ENCODE results near the gene CFAP161. TPM values are rescaled to one million over a fixed set of nuclear protein-coding genes. Genes with fewer than 3 reads are reported as not detected.

Gene CFAP161
- total RNA-seq, 4 donors from 2014 or later, result 0.40 to 0.57 TPM; not detected in 2

DNA sequence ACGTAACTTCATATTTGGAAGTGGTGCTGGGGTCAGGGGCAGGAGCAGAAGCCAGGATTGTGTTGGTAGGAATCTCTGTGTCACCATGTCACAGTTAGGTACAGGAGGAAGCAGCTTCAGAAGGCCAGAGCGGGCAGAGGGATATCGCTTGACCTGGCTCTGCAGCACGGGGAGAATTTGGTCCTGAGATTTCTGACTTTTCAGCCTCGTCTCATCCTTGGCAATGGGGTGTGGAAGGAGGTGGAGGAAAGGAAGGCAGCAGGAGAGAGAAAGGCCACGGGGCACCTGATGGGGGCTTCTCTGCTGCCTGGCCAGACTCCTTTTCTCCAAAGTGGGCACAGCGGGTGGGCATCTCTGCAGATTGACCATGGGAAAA, 63.2 kb downstream of the CFAP161 start:
- Histone ChIP-seq H3K27ac (peak overlapping the region in 1 of 4 donors; percentile 12), H3K36me3 (no peaks in the 10 kb centered on the region), H3K4me3 (no peak overlapping the region), H3K4me1 (peaks cover 0 to 19% (median 0%) of the 10 kb centered on the region in 3 donors), H3K27me3 (peaks cover 14% of the 10 kb centered on the region), H3K9me3 (no peaks in the 10 kb centered on the region)
- 84 to 87% methylated on average over 5 to 7 of the region's 7 CpGs for WGBS, 2 donors (ENCODE audit: low coverage in 1 of 2)
- no peak for ATAC-seq
- TF ChIP-seq POLR2AphosphoS5 (IDR thresholded peaks at IDR 0.05), result no peak
- TF ChIP-seq POLR2A (IDR thresholded peaks at IDR 0.05), result no peak
- TF ChIP-seq EP300 (IDR thresholded peaks at IDR 0.05), result no peak
- TF ChIP-seq, protein P1, sequence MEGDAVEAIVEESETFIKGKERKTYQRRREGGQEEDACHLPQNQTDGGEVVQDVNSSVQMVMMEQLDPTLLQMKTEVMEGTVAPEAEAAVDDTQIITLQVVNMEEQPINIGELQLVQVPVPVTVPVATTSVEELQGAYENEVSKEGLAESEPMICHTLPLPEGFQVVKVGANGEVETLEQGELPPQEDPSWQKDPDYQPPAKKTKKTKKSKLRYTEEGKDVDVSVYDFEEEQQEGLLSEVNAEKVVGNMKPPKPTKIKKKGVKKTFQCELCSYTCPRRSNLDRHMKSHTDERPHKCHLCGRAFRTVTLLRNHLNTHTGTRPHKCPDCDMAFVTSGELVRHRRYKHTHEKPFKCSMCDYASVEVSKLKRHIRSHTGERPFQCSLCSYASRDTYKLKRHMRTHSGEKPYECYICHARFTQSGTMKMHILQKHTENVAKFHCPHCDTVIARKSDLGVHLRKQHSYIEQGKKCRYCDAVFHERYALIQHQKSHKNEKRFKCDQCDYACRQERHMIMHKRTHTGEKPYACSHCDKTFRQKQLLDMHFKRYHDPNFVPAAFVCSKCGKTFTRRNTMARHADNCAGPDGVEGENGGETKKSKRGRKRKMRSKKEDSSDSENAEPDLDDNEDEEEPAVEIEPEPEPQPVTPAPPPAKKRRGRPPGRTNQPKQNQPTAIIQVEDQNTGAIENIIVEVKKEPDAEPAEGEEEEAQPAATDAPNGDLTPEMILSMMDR (IDR thresholded peaks at IDR 0.05), result no peak

DNA sequence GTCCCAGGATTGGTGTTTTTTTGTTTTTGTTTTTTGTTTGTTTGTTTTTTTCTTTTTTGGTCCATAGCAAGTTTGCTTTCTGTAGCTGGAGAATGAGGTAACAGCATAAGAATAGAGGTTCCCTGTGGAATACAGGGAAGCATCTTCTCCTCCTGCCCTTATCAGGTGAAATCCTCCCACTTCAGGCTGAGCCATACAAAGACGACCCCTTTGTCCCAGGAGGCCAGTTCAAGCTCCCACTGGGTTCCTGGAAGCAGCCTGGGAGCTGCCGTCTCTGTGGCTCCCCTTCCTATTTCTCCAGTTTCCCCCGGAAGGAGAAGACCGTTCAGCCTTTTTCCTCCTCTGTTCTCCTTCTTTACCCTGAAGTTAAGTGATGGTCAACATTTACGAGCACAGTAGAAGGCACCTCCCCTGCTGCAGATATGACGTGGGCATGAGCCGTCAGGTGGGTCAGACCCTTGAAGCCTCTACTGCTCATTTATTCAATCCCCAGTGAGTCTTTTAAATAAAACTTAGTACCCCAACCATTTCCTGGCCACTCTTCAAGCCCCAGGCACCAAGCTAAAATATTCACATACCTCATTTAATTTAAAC, 63.7 kb downstream of the CFAP161 start:
- 76 to 80% methylated on average over 7 of the region's 7 CpGs for WGBS, 2 donors (ENCODE audit: low coverage in 1 of 2)
- no peak for ATAC-seq
- Histone ChIP-seq H3K4me3 (no peak overlapping the region), H3K27me3 (peaks cover 14% of the 10 kb centered on the region), H3K27ac (peak overlapping the region in 1 of 4 donors; percentile 12), H3K36me3 (no peaks in the 10 kb centered on the region), H3K4me1 (peaks cover 0 to 19% (median 0%) of the 10 kb centered on the region in 3 donors), H3K9me3 (no peaks in the 10 kb centered on the region)
- TF ChIP-seq EP300 (IDR thresholded peaks at IDR 0.05) (no peak), POLR2AphosphoS5 (IDR thresholded peaks at IDR 0.05) (no peak), POLR2A (IDR thresholded peaks at IDR 0.05) (no peak)
- TF ChIP-seq, protein P1 (IDR thresholded peaks at IDR 0.05), result no peak

Other genes with a start within 250 kb of the CFAP161 start
- 10 to 100 TPM; 16.2 to 26.9 (median 20.1) TPM for gene MESD, start 144.5 kb upstream of the CFAP161 start, total RNA-seq
- gene TLNRD1, start 133.3 kb upstream of the CFAP161 start, total RNA-seq, result 10 to 100 TPM; 17.0 to 31.9 (median 25.9) TPM
- gene IL16, start 62.6 kb downstream of the CFAP161 start, total RNA-seq, result 10 to 100 TPM; 15.0 to 35.2 (median 23.6) TPM
- 1 to 10 TPM; 1.3 to 6.7 (median 4.1) TPM for gene STARD5, start 189.9 kb downstream of the CFAP161 start, total RNA-seq
- gene TMC3, start 239.9 kb downstream of the CFAP161 start, total RNA-seq, result under 1 TPM; 0.16 to 0.81 (median 0.36) TPM

Measured in gastroesophageal sphincter (tissue), 4 donors.